H1 (cell line): ENCODE measurements around the gene CTSV. TPM values are rescaled to one million over a fixed set of nuclear protein-coding genes. Genes with fewer than 3 reads are reported as not detected.
"Not testable (repeated sequence)": the region's sequence is repeated elsewhere in the genome, so short reads cannot be mapped to it uniquely, and the experiment has no call there.

Experiments used
- CTCF ChIA-PET: fragments of 300-600 bp; sonication (Branson Sonifier 250); formaldehyde crosslinking; loops from one replicate; lab custom pipeline; 2021; ENCODE audit not compliant: partially characterized antibody; lab: Charles Lee
- POLR2A ChIA-PET: fragments of 300-600 bp; sonication (Branson Sonifier 250); formaldehyde crosslinking; loops from one replicate; lab custom pipeline; 2021; ENCODE audit warnings: inconsistent platforms; ENCODE audit not compliant: partially characterized antibody; lab: Charles Lee
- DNase-seq, 2 experiments: peaks; one replicate each; pipeline versions ENCODE4 v3.0.0 to v3.0.0-alpha.2; 2010 to 2022; ENCODE audit warnings: low spot score in 2 of 2, low read depth in 1 of 2, mixed read lengths in 1 of 2
- FAIRE-seq: peaks from 2 replicates; lab custom pipeline; 2011; peaks lifted over from hg19 to GRCh38; lab: Jason Lieb, UNC
- H2AFZ ChIP-seq: 2 replicates; pipeline ENCODE4 v1.8.1; 2012; ENCODE audit warnings: low read length, inconsistent platforms
- H2AK5ac ChIP-seq: 2 replicates; pipeline ENCODE4 v1.6.1; 2013; ENCODE audit warnings: low read depth, low read length
- H2BK120ac ChIP-seq: replicated peaks from 2 replicates; pipeline ENCODE3; 2013; ENCODE audit warnings: low read depth, low read length, inconsistent platforms
- H2BK12ac ChIP-seq: 2 replicates; pipeline ENCODE4 v1.6.1; 2013; ENCODE audit warnings: low read depth, low read length
- H2BK15ac ChIP-seq: 2 replicates; pipeline ENCODE4 v1.6.1; 2013; ENCODE audit warnings: low read length
- H2BK20ac ChIP-seq: 2 replicates; pipeline ENCODE4 v1.6.1; 2013; ENCODE audit warnings: low read length
- H2BK5ac ChIP-seq: 2 replicates; pipeline ENCODE4 v1.6.1; 2013; ENCODE audit warnings: low read depth, low read length
- H3K14ac ChIP-seq: 2 replicates; pipeline ENCODE4 v1.6.1; 2013; ENCODE audit warnings: inconsistent platforms; ENCODE audit not compliant: insufficient read length
- H3K18ac ChIP-seq: 2 replicates; pipeline ENCODE4 v1.6.1; 2013; ENCODE audit warnings: low read length; ENCODE audit errors: extremely low read depth
- H3K23ac ChIP-seq: 2 replicates; pipeline ENCODE4 v1.6.1; 2013; ENCODE audit warnings: inconsistent platforms; ENCODE audit not compliant: insufficient read length
- H3K23me2 ChIP-seq: 2 replicates; pipeline ENCODE4 v1.6.1; 2013; ENCODE audit warnings: low read depth, low read length
- H3K27ac ChIP-seq: 2 replicates; pipeline ENCODE4 v1.6.1; 2011; ENCODE audit warnings: low read depth, low read length, inconsistent platforms
- H3K27me3 ChIP-seq, 4 experiments: replicated peaks in 1 of 4; 1 replicate in 1 of 4; 2 replicates in 3 of 4; pipeline versions ENCODE4 v1.6.1 to v1.8.1; 2011 to 2013; ENCODE audit warnings: low read length in 3 of 4, mild to moderate bottlenecking in 3 of 4, inconsistent platforms in 2 of 4, mixed read lengths in 2 of 4, moderate library complexity in 1 of 4; ENCODE audit not compliant: control insufficient read depth in 3 of 4, insufficient read depth in 3 of 4; ENCODE audit errors: extremely low read depth in 1 of 4
- H3K36me3 ChIP-seq, 4 experiments: 2 replicates each; pipeline versions ENCODE4 v1.6.1 to v1.8.1; 2011 to 2013; ENCODE audit warnings: mild to moderate bottlenecking in 4 of 4, low read length in 3 of 4, moderate library complexity in 2 of 4, control low read depth in 1 of 4, inconsistent platforms in 1 of 4; ENCODE audit not compliant: insufficient read depth in 4 of 4, control insufficient read depth in 2 of 4
- H3K4ac ChIP-seq: replicated peaks from 2 replicates; pipeline ENCODE3; 2013; ENCODE audit warnings: low read length, low read depth, mixed read lengths, inconsistent platforms; ENCODE audit not compliant: insufficient read length
- H3K4me1 ChIP-seq, 4 experiments: replicated peaks in 1 of 4; 1 replicate in 1 of 4; 2 replicates in 3 of 4; pipeline versions ENCODE4 v1.6.1 to v1.8.1; 2011 to 2013; ENCODE audit warnings: low read length in 3 of 4, inconsistent platforms in 2 of 4, mixed read lengths in 1 of 4; ENCODE audit not compliant: insufficient read depth in 4 of 4, control insufficient read depth in 3 of 4
- H3K4me2 ChIP-seq, 2 experiments: 2 replicates each; pipeline versions ENCODE4 v1.6.1 to v1.8.1; 2011 to 2013; ENCODE audit warnings: low read depth in 2 of 2, low read length in 2 of 2, control low read depth in 1 of 2, inconsistent platforms in 1 of 2, mild to moderate bottlenecking in 1 of 2; ENCODE audit not compliant: insufficient read depth in 1 of 2
- H3K4me3 ChIP-seq, 4 experiments: fragments of 200-600, 300-600 bp in 1 of 4; sonication (generic), shearing (Covaris generic), sonication (Bioruptor Twin) in 1 of 4; 2 replicates each; pipeline versions ENCODE4 v1.5.1 to v1.8.1; 2011 to 2016; ENCODE audit warnings: low read length in 4 of 4, low read depth in 3 of 4, control low read depth in 2 of 4, inconsistent platforms in 2 of 4, mild to moderate bottlenecking in 2 of 4, mixed read lengths in 1 of 4, moderate library complexity in 1 of 4; ENCODE audit not compliant: insufficient read depth in 2 of 4; ENCODE audit errors: extremely low read depth in 1 of 4
- H3K56ac ChIP-seq: replicated peaks from 2 replicates; pipeline ENCODE3; 2013; ENCODE audit warnings: low read depth, mild to moderate bottlenecking, mixed read lengths, low read length, inconsistent platforms; ENCODE audit not compliant: insufficient read length
- H3K79me1 ChIP-seq: 2 replicates; pipeline ENCODE4 v1.6.1; 2013; ENCODE audit warnings: low read depth, low read length, control low read depth
- H3K79me2 ChIP-seq, 2 experiments: 2 replicates each; pipeline versions ENCODE4 v1.6.1 to v1.8.1; 2012 to 2013; ENCODE audit warnings: low read length in 2 of 2, mild to moderate bottlenecking in 2 of 2, inconsistent platforms in 1 of 2; ENCODE audit not compliant: insufficient read depth in 2 of 2, control insufficient read depth in 1 of 2
- H3K9ac ChIP-seq, 4 experiments: replicated peaks in 1 of 4; 1 replicate in 1 of 4; 2 replicates in 3 of 4; pipeline versions ENCODE4 v1.6.1 to v1.8.1; 2011 to 2013; ENCODE audit warnings: low read depth in 3 of 4, low read length in 3 of 4, control low read depth in 2 of 4, mild to moderate bottlenecking in 2 of 4, moderate library complexity in 2 of 4, inconsistent platforms in 1 of 4; ENCODE audit errors: extremely low read depth in 1 of 4
- H3K9me3 ChIP-seq, 2 experiments: 2 replicates each; pipeline versions ENCODE4 v1.6.1 to v1.8.1; 2012 to 2013; ENCODE audit warnings: mild to moderate bottlenecking in 2 of 2, moderate library complexity in 2 of 2, control low read depth in 1 of 2, inconsistent platforms in 1 of 2, low read depth in 1 of 2, low read length in 1 of 2, mixed read lengths in 1 of 2; ENCODE audit not compliant: insufficient read depth in 2 of 2
- H4K20me1 ChIP-seq, 2 experiments: replicated peaks in 1 of 2; 2 replicates each; pipeline versions ENCODE3 to v1.8.1; 2011 to 2013; ENCODE audit warnings: inconsistent platforms in 2 of 2, low read length in 2 of 2, mild to moderate bottlenecking in 1 of 2; ENCODE audit not compliant: insufficient read depth in 2 of 2, control insufficient read depth in 1 of 2
- H4K5ac ChIP-seq: 2 replicates; pipeline ENCODE4 v1.6.1; 2013; ENCODE audit warnings: low read length, low read depth, mixed read lengths, inconsistent platforms; ENCODE audit not compliant: insufficient read length
- H4K8ac ChIP-seq: 2 replicates; pipeline ENCODE4 v1.8.0; 2013; ENCODE audit warnings: mild to moderate bottlenecking, moderate library complexity, low read length, inconsistent platforms; ENCODE audit not compliant: insufficient read depth; ENCODE audit errors: extremely low read depth
- H4K91ac ChIP-seq: replicated peaks from 2 replicates; pipeline ENCODE3; 2013; ENCODE audit warnings: low read length, mixed read lengths, inconsistent platforms; ENCODE audit not compliant: insufficient read length
- WGBS, 2 experiments: shearing (Covaris generic) in 1 of 2; methylation state at CpG; one replicate each; pipeline versions ENCODE4 v1.1.6 to v1.1.7; 2013 to 2015; ENCODE audit warnings: low lambda C conversion rate in 2 of 2, mixed read lengths in 2 of 2, inconsistent platforms in 1 of 2, low coverage in 1 of 2, missing lambda C conversion rate in 1 of 2; ENCODE audit not compliant: insufficient replicate concordance in 2 of 2, insufficient coverage in 1 of 2, insufficient read length in 1 of 2; ENCODE audit errors: extremely low coverage in 1 of 2, missing lambda C conversion rate in 1 of 2; 5-methylcytosine and 5-hydroxymethylcytosine counted together
- polyA plus RNA-seq, 7 experiments: library from polyadenylated mRNA; depleted of rRNA in 3 of 7; stranded (reverse) in 5 of 7; unstranded in 2 of 7; fragments of >200 nt in 5 of 7; fragments of 200-250 nt in 2 of 7; gene quantifications; 1 replicate in 5 of 7; 2 replicates in 1 of 7; 4 replicates in 1 of 7; pipeline versions ENCODE4 v1.2.1 to v1.2.3, GENCODE V29; 2011 to 2013; ENCODE audit warnings: missing spikeins in 2 of 7, mixed read lengths in 2 of 7
- total RNA-seq: library from RNA; stranded (reverse); fragmentation: NEBNext Ultra II Directional; extraction: Animal tissue kit (Norgen Biotek cat#: 25700); gene quantifications from 2 replicates; pipeline ENCODE4 v1.2.1, GENCODE V29; 2021

The CTSV gene
- total and polyA plus RNA-seq, 2 of the 8 experiments (the other 6 are each of a cell fraction or from before 2014, with no cell fraction given), result 91.0 to 114 TPM

DNA sequence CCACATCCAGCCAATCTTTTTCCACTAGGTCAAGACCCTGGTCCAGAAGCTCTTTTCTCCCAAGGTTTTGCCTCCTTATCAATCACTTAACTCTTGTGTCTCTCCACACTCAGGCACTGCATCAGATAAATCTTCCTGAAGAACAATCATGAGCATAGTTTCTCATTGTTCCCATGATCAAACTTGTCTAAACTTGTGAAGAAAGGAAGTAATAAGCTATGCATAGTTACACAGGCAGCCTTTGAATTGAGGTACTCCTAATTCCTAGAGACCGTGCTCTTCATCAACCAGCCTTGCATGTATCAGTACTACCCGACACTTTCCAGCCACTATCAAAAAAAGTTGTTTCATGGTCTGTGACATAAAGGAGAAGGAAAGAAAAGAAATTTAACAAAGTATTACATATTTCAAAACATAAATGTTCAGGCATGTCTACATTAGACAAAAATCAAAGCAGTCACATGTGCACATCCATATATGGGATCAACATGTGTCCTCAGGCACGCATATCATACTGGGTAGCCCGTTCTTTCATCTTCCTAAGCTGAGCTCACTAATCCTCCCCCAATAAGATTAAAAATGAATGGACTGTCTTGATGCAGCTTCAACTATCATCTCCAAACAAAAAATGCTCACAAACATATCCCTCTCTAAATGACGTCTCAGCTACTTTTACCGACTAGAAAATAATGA lies 41.8 kb downstream of the CTSV start:
- H3K4ac ChIP-seq, H3K18ac ChIP-seq, H2BK20ac ChIP-seq, H3K14ac ChIP-seq, H4K8ac ChIP-seq, H2BK5ac ChIP-seq, H3K23me2 ChIP-seq, H3K9ac ChIP-seq, H3K27me3 ChIP-seq, FAIRE-seq, H2BK15ac ChIP-seq, H4K91ac ChIP-seq, H3K79me1 ChIP-seq, H4K5ac ChIP-seq, H3K4me1 ChIP-seq, H2BK12ac ChIP-seq, POLR2A ChIA-PET, H3K36me3 ChIP-seq, H2AK5ac ChIP-seq, H3K4me3 ChIP-seq, H2BK120ac ChIP-seq, DNase-seq, H3K4me2 ChIP-seq, H4K20me1 ChIP-seq, H3K56ac ChIP-seq, H2AFZ ChIP-seq, H3K23ac ChIP-seq, H3K27ac ChIP-seq, H3K9me3 ChIP-seq: not testable (repeated sequence)
- CTCF ChIA-PET, result interaction anchor here (0.7 kb wide), 1 partner anchor 686 kb away, joined by 3 read pairs; no protein-coding TSS in a partner anchor
- 96% methylated on average over 6 of the region's 6 CpGs; no CpG with 5 or more reads in 1 of the 2 experiments for WGBS, 2 experiments
- peaks cover 0 to 56% of the 10 kb centered on the region in 2 experiments; a peak in 2 of 4 replicates for H3K79me2 ChIP-seq

DNA sequence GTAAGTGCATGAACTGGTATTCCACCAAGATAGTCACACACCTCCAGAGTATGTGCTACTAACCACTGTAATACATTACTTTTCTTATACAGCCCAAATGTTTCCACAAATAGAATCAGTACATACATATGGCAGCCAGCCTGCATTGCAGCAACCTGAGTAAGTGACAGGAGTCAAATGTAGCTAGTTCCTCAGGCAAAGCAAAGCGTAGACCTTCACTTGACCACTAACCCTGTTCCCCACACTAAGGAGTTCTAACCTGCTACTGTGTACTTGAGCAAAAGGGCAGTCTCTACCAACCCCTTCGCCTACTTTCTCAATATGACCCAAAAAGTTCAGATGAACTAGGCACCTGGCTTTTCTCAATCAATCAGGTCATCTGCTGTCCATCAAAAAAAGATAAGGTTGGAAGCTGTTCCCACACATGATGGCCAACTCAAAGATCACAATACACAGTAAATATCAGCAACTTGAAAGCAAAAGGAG lies 44.4 kb downstream of the CTSV start:
- H3K18ac ChIP-seq, H2AK5ac ChIP-seq, H4K20me1 ChIP-seq, H2BK15ac ChIP-seq, H3K9me3 ChIP-seq, H3K56ac ChIP-seq, H3K27ac ChIP-seq, H2AFZ ChIP-seq, H3K4me1 ChIP-seq, CTCF ChIA-PET, H3K79me1 ChIP-seq, DNase-seq, H3K23ac ChIP-seq, H2BK20ac ChIP-seq, FAIRE-seq, H3K4ac ChIP-seq, H3K4me3 ChIP-seq, H2BK5ac ChIP-seq, POLR2A ChIA-PET, H3K9ac ChIP-seq, H3K14ac ChIP-seq, H3K27me3 ChIP-seq, H4K91ac ChIP-seq, H4K8ac ChIP-seq, H3K4me2 ChIP-seq, H3K23me2 ChIP-seq, H4K5ac ChIP-seq, H2BK120ac ChIP-seq, H3K36me3 ChIP-seq, H2BK12ac ChIP-seq: not testable (repeated sequence)
- no CpG with 5 or more reads among the region's 2 CpGs for WGBS, 2 experiments
- H3K79me2 ChIP-seq, result peaks cover 0 to 56% of the 10 kb centered on the region in 2 experiments; a peak in 2 of 4 replicates
